Mesendoderm (in vitro differentiated cells): ENCODE measurements around the gene ISM1.

Source experiments
- DNase-seq: peaks from one replicate; pipeline ENCODE4 v3.0.0; 2013
- H2AK5ac ChIP-seq: 2 replicates; pipeline ENCODE4 v1.6.1; 2013; ENCODE audit warnings: low read length, inconsistent platforms
- H2BK120ac ChIP-seq: 2 replicates; pipeline ENCODE4 v1.6.1; 2013; ENCODE audit warnings: low read depth, mild to moderate bottlenecking, low read length, moderate library complexity, mixed read lengths
- H2BK15ac ChIP-seq: replicated peaks from 2 replicates; pipeline ENCODE4 v1.6.1; 2013; ENCODE audit warnings: low read depth, mild to moderate bottlenecking, moderate library complexity
- H2BK5ac ChIP-seq: 2 replicates; pipeline ENCODE4 v1.6.1; 2013; ENCODE audit warnings: low read length, inconsistent platforms
- H3K18ac ChIP-seq: 2 replicates; pipeline ENCODE4 v1.6.1; 2013; ENCODE audit warnings: mild to moderate bottlenecking, low read length, mixed read lengths
- H3K23ac ChIP-seq: one replicate; pipeline ENCODE4 v1.6.1; 2013; ENCODE audit warnings: low read length
- H3K27ac ChIP-seq: 2 replicates; pipeline ENCODE4 v1.5.1; 2013; ENCODE audit warnings: low read depth, mild to moderate bottlenecking, inconsistent platforms, low read length, moderate library complexity
- H3K27me3 ChIP-seq: 2 replicates; pipeline ENCODE4 v1.6.1; 2013; ENCODE audit warnings: low read length, control low read depth, mild to moderate bottlenecking, inconsistent platforms; ENCODE audit not compliant: insufficient read depth, poor library complexity
- H3K36me3 ChIP-seq: 2 replicates; pipeline ENCODE4 v1.6.1; 2013; ENCODE audit warnings: low read length, inconsistent platforms; ENCODE audit not compliant: control insufficient read depth, insufficient read depth
- H3K4ac ChIP-seq: one replicate; pipeline ENCODE4 v1.6.1; 2013; ENCODE audit warnings: low read depth, mild to moderate bottlenecking, low read length, moderate library complexity
- H3K4me1 ChIP-seq: 2 replicates; pipeline ENCODE4 v1.6.1; 2013; ENCODE audit warnings: low read depth, low read length, inconsistent platforms; ENCODE audit not compliant: control insufficient read depth
- H3K4me2 ChIP-seq: 2 replicates; pipeline ENCODE4 v1.6.1; 2013; ENCODE audit warnings: low read length
- H3K4me3 ChIP-seq: 2 replicates; pipeline ENCODE4 v1.5.1; 2013; ENCODE audit warnings: mild to moderate bottlenecking, low read length
- H3K56ac ChIP-seq: one replicate; pipeline ENCODE4 v1.6.1; 2013; ENCODE audit warnings: low read length
- H3K79me1 ChIP-seq: 2 replicates; pipeline ENCODE4 v1.6.1; 2013; ENCODE audit warnings: low read length, inconsistent platforms
- H3K79me2 ChIP-seq: 2 replicates; pipeline ENCODE4 v1.6.1; 2013; ENCODE audit warnings: mild to moderate bottlenecking, low read length; ENCODE audit not compliant: control insufficient read depth, insufficient read depth
- H3K9ac ChIP-seq: 2 replicates; pipeline ENCODE4 v1.6.1; 2013; ENCODE audit warnings: low read length, inconsistent platforms
- H4K5ac ChIP-seq: one replicate; pipeline ENCODE4 v1.6.1; 2013; ENCODE audit warnings: low read length
- H4K8ac ChIP-seq: one replicate; pipeline ENCODE4 v1.6.1; 2013; ENCODE audit warnings: low read depth, mild to moderate bottlenecking, control low read depth, low read length, moderate library complexity
- WGBS: extraction: QIAGEN DNeasy Blood & Tissue Kit; methylation state at CpG from one replicate; pipeline ENCODE4 v1.1.7; 2013; ENCODE audit warnings: low lambda C conversion rate, missing lambda C conversion rate; ENCODE audit not compliant: insufficient coverage; ENCODE audit errors: extremely low coverage; 5-methylcytosine and 5-hydroxymethylcytosine counted together

The ISM1 gene

DNA sequence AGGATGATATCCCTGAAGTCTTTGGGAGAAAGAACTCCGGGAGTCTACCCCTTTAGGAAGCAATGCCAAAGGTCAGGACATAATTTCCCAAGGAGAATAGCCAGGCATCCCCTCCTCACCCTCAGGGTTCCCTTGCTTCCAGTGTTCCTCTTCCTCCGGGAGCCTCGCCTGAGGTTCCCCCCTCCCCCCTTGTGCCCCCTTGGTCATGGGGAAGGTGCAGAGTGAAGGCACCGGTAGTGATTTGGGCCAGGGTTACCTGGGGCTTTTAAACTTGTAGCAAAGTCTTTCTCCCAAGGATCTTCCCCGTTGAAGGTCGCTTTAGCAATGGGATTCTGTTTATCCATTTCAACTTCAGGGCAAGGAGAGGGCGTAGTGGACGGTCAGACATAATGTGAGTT lies 1.2 kb downstream of the ISM1 start:
- peak overlapping the region; percentile 40 for H3K4me3 ChIP-seq
- H3K36me3 ChIP-seq = no peaks in the 10 kb centered on the region
- no peak overlapping the region for H3K4ac ChIP-seq
- peak overlapping the region; percentile 80 for H3K4me2 ChIP-seq
- H2BK5ac ChIP-seq = no peak overlapping the region
- H2BK15ac ChIP-seq = no peak overlapping the region
- H3K23ac ChIP-seq = no peak overlapping the region
- peak; percentile 6 for DNase-seq
- H2BK120ac ChIP-seq = no peak overlapping the region
- H3K4me1 ChIP-seq = peaks cover 4% of the 10 kb centered on the region
- H3K27me3 ChIP-seq = peaks cover 21% of the 10 kb centered on the region
- H3K18ac ChIP-seq = no peak overlapping the region
- no peak overlapping the region for H2AK5ac ChIP-seq
- H3K56ac ChIP-seq = peak overlapping the region; percentile 69
- H3K9ac ChIP-seq = peak overlapping the region; percentile 40
- no peak overlapping the region for H4K8ac ChIP-seq
- no peaks in the 10 kb centered on the region for H3K79me2 ChIP-seq
- H3K79me1 ChIP-seq = no peaks in the 10 kb centered on the region
- H3K27ac ChIP-seq = no peak overlapping the region
- H4K5ac ChIP-seq = no peak overlapping the region
- no CpG with 5 or more reads among the region's 8 CpGs for WGBS

DNA sequence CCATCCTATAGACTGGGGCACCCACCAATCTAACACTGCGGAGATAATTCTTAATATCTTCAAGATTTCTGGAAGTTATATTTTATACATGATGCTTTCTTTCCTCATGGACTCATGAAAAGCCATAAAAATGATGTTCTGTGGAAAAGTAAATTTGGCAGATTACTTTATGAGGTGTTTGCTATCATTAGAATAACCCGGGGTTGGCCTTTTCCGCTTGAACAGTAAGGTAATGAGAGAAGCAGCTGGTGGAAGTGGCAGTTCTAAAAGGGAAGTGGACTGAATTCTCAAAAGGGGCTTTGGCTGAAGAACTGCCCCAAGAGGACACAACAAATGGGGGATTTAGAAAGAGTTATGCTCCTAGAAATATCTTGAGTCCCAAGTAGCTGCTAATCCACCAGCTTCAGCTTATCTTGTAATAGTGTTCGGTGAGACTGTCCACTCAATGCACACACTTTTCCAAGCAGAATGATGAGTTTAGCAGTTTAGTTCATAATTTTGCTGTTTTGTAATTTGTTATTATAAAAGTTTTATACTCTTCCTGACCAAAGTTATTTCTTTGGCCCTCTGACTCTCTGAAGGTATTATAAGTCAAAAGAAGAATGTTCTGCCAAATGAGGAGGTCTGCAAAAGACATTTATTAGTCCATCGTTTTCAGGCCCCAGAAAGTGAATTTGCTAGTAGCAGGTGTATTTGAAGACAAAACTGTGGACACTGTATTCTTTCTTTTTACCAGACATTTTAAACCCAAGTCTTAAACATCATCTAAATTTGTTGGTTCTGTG lies 2.9 kb downstream of the ISM1 start:
- WGBS = no CpG with 5 or more reads among the region's 5 CpGs
- no peak overlapping the region for H3K4me3 ChIP-seq
- no peak overlapping the region for H4K8ac ChIP-seq
- H3K23ac ChIP-seq = no peak overlapping the region
- DNase-seq = no peak
- no peak overlapping the region for H2BK5ac ChIP-seq
- H3K4me1 ChIP-seq = peaks cover 4% of the 10 kb centered on the region
- no peak overlapping the region for H4K5ac ChIP-seq
- no peak overlapping the region for H2AK5ac ChIP-seq
- no peaks in the 10 kb centered on the region for H3K79me2 ChIP-seq
- peaks cover 14% of the 10 kb centered on the region for H3K27me3 ChIP-seq
- no peak overlapping the region for H2BK120ac ChIP-seq
- H3K4ac ChIP-seq = no peak overlapping the region
- no peak overlapping the region for H3K4me2 ChIP-seq
- no peak overlapping the region for H3K56ac ChIP-seq
- H3K36me3 ChIP-seq = no peaks in the 10 kb centered on the region
- H3K79me1 ChIP-seq = no peaks in the 10 kb centered on the region
- H2BK15ac ChIP-seq = no peak overlapping the region
- no peak overlapping the region for H3K27ac ChIP-seq
- no peak overlapping the region for H3K18ac ChIP-seq
- no peak overlapping the region for H3K9ac ChIP-seq

DNA sequence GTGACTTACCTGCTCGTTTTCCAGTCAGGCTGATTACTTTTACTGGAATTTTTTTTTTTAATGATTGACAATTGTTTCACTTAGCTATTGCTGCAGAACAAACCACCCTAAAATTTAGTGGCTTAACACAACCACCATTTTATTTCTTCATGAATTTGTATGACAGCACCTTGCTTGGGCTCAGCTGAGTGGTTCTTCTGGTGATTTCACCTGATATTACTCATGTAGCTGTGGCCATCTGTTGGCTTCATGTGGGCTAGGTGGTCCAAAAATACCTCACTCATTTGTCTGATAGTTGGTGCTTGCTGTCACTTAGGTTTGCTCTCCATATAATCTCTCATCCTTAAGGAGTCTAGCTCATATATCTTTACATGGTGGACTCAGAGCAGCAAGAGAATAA lies 5.3 kb downstream of the ISM1 start:
- Histone ChIP-seq H2AK5ac (no peak overlapping the region), H3K79me2 (no peaks in the 10 kb centered on the region), H2BK5ac (no peak overlapping the region), H4K5ac (no peak overlapping the region), H3K56ac (no peak overlapping the region), H4K8ac (no peak overlapping the region), H3K27me3 (peaks cover 5% of the 10 kb centered on the region), H3K4me3 (no peak overlapping the region), H3K36me3 (no peaks in the 10 kb centered on the region), H3K27ac (no peak overlapping the region), H3K79me1 (no peaks in the 10 kb centered on the region), H2BK15ac (no peak overlapping the region), H3K4me1 (peaks cover 4% of the 10 kb centered on the region), H3K4me2 (no peak overlapping the region), H3K4ac (no peak overlapping the region), H3K18ac (no peak overlapping the region), H3K23ac (no peak overlapping the region), H3K9ac (no peak overlapping the region), H2BK120ac (no peak overlapping the region)
- DNase-seq = no peak
- no CpG with 5 or more reads among the region's 1 CpG for WGBS

DNA sequence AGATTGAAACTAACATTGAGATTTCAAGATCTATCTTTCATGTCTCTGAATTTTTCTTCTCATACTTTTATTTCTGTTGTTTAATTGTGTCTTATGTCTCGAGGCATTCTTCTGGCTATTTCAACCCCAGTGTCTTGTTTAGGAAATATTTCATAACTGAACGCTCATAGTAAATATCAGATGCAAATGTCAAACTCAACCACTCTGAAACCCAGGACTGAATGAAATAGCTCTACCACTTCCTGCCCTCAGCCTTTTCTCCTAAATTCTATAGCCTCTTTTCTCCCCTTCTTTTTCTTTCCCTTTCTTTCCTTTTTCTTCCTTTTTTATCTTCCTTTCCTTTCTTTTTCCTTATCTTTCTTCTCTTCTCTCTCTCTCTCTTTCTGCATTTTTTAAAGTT lies 7.7 kb downstream of the ISM1 start:
- H3K4me3 ChIP-seq = no peak overlapping the region
- no peak overlapping the region for H3K4me2 ChIP-seq
- DNase-seq = no peak
- no peak overlapping the region for H3K4ac ChIP-seq
- H3K79me2 ChIP-seq = no peaks in the 10 kb centered on the region
- no peak overlapping the region for H4K8ac ChIP-seq
- H3K36me3 ChIP-seq = no peaks in the 10 kb centered on the region
- H2BK5ac ChIP-seq = no peak overlapping the region
- H3K23ac ChIP-seq = no peak overlapping the region
- H3K27me3 ChIP-seq = no peaks in the 10 kb centered on the region
- H3K4me1 ChIP-seq = no peaks in the 10 kb centered on the region
- H3K9ac ChIP-seq = no peak overlapping the region
- H2BK15ac ChIP-seq = no peak overlapping the region
- no peaks in the 10 kb centered on the region for H3K79me1 ChIP-seq
- no peak overlapping the region for H3K18ac ChIP-seq
- no peak overlapping the region for H4K5ac ChIP-seq
- no CpG with 5 or more reads among the region's 2 CpGs for WGBS
- H3K56ac ChIP-seq = no peak overlapping the region
- H2BK120ac ChIP-seq = no peak overlapping the region
- no peak overlapping the region for H2AK5ac ChIP-seq
- H3K27ac ChIP-seq = no peak overlapping the region

DNA sequence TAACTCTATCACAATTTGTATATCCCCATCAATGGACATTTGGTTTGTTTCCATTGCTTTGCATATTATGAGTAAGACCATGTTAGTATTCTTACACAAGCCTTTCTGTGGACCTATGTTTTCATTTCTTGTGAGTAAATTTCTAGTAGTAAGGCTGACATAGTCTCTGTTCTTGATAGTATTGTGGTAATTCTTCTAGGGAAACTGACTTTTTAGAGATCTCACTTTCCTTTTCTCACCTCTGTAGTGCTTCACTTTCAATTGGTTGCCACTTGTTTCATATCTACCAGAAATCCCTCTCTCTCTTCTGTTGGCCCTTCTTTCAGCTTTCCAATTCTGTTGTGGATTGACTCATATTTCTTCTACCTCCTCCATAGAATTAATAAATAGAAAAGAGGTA lies 8.5 kb downstream of the ISM1 start:
- no peak for DNase-seq
- Histone ChIP-seq H4K8ac (no peak overlapping the region), H3K23ac (no peak overlapping the region), H3K27me3 (no peaks in the 10 kb centered on the region), H2BK5ac (no peak overlapping the region), H3K79me1 (no peaks in the 10 kb centered on the region), H3K4ac (no peak overlapping the region), H3K27ac (no peak overlapping the region), H4K5ac (no peak overlapping the region), H2BK15ac (no peak overlapping the region), H3K56ac (no peak overlapping the region), H3K9ac (no peak overlapping the region), H3K79me2 (no peaks in the 10 kb centered on the region), H2AK5ac (no peak overlapping the region), H3K4me3 (no peak overlapping the region), H2BK120ac (no peak overlapping the region), H3K4me1 (no peaks in the 10 kb centered on the region), H3K36me3 (no peaks in the 10 kb centered on the region), H3K4me2 (no peak overlapping the region), H3K18ac (no peak overlapping the region)
